Measurements from ENCODE around the gene RFXANK. TPM values are rescaled to one million over a fixed set of nuclear protein-coding genes. Genes with fewer than 3 reads are reported as not detected.

Gene RFXANK, protein sequence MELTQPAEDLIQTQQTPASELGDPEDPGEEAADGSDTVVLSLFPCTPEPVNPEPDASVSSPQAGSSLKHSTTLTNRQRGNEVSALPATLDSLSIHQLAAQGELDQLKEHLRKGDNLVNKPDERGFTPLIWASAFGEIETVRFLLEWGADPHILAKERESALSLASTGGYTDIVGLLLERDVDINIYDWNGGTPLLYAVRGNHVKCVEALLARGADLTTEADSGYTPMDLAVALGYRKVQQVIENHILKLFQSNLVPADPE
- 61.2 and 71.3 TPM in 2 replicates for total RNA-seq

DNA sequence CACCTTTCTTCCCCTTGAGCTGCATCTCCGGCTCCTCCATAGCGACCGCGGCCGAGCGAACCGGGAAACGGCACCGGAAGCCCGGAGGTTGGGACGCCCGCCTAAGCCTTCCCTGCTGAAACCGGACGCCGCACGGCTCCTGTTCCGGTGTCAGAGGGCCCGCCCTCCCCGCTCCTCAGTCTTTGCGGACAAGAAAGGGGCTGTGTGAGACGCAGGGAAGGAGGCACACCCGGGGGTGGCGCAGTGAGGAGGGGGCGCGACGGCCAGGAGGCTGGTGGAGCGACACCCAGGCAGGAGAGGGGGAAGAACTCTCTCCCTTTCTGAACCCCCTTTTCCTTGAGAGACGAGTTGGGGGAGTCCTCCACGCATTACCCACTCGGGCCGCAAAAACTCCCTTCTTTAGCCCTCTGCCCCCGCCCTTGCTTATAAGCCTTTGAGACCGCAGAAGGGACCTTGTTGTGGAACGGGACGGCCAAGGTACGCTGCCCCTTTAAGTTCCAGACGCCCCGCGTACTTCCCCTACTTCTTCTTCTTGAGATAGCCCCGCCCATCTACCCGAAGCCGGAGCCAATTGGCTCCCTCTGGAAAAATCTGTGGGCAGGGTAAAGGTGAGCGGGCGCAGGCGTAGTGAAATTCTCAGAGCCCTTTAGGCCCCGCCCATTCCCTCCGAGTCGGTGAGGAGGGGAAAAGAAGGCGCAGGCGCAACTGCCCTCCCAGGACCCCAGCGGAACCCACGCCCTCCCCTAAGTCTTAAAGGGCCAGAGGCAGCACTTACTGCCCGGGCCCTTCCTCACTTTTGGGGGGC, at the start of gene RFXANK, which contains the start of gene BORCS8:
TSS of gene RFXANK (plus strand) at position 181 of the 805 bp plus-strand sequence. CDS start 1,689 bp downstream, outside the sequence.
TSS of gene BORCS8 (minus strand) at position 75 of the 805 bp plus-strand sequence. CDS start at position 40, 35 bp downstream.

DNA sequence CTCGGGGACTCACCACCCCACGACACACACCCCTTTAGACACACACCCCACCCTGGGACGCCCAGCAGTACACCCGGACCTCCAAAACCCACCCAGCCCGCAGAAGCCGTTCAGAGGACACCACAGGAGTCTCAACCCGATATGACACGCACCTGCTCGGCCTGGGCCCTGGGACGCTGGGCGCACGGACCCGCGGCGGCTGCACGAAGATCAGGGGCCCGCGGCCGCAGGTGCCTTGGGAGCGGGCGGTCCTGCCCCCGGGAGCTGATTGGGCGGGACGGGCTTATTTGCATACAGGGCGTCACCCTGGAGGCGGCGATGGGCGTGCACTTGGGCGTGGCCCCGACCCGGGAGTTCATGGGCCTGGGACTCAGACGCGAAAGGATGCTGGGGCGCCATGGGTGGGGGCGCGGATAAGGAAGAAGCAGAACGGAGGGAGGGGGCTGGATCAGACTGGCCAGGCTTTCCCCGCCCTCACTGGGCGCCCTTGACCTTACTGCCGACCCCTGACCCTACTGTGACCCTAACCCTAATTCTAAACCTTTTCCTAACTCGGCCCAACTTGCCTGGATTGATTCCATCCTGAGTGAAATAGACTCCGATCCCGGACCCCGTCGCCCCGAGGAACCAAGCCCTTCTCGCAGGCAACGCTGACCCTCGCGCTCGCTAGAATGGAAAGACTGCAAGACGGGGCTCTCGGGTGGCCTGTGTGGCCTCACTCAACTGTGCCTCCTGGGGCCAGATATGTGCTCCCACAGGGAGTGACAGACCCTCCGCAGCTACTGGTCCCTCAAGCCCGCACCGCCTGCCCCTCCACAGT, 21.8 kb upstream of the RFXANK start, which contains the start of gene MEF2B:
TSS of gene MEF2B (minus strand) at position 211 of the 820 bp plus-strand sequence. CDS start 19,528 bp downstream, outside the sequence.

DNA sequence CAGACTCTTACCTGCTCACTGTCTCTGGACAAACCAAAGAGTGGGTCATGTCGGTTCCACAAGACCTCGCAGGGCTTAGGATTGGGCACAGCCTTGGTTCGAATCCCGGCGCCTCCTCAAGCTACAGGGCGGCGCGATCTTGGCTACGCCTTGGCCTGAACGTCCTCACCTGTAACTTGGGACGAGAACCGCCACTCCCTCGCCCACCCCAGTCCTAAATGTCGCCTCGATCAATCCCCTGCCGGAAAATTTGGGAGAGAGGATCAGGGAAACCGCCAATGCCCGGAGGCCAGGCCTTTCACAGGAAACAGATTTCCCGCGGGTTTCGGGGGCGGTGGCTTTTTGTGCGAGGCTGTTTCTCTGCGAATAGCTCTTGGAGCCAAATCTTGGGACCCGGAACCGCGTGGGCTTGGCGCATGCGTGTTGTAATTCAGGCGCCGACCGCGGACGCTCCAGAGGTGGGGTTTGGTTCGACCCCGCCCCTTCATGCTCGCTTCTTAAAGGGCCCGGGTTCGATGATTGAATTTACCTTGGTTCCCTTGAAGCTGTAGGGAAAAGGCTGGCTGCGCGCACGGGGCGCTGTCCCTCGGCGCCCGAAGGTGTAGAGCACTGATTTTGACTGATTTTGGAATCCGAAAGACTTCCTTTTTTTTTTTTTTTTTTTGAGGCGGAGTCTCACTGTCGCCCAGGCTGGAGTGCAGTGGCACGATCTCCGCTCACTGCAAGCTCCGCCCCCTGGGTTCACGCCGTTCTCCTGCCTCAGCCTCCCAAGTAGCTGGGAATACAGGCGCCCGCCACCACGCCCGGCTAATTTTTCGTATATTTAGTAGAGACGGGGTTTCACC, 11.2 kb downstream of the RFXANK start, which contains the start of gene NR2C2AP:
TSS of gene NR2C2AP (minus strand) at position 403 of the 845 bp plus-strand sequence. CDS start at position 49, 354 bp downstream.

DNA sequence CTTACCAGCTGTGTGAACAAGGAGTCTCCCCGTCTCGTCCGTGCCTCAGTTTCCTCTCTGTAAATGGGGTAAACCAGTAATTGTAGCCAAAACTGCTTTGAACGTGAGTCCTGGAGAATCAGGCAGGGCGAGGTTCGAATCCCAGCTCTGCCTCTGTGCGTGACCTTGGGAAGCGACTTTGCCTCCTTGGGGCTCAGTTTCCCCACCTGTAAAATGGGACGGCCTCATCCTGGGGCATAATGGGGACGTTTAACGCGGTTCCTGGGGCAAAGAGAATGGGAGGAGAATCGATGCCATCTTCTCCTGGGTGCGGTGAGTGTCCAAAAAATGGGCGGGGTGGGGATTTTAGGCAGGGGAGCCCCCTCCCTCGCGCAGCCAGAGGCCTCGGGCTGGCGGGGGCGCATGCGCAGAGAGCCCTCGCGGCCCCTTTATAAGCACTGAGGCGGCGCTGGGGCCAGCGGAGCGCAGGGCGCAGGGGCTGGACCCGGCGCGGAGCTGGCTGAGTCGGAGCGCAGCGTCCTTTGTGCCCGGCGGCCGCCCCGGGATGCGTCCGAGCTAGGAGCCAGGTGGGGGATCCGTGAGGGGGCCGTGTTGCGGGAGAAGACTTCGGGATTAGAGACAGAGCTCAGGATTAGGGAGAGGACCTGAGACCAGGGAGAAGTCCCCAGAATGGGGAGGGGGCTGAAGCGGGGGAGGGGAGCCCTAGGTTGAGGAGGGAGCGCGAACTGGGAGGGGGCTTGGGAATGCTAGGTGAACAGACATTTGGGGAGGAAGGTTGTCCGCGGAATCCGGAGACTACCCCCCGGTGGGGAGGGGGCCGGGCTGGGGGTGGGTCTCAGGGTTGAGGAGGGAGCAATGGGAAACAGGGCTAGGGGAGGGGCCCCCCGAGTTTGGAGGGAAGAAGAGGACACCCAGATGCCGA, 19.7 kb downstream of the RFXANK start, which contains the start of gene NCAN:
TSS of gene NCAN (plus strand) at position 460 of the 922 bp plus-strand sequence. CDS start 4,996 bp downstream, outside the sequence.

Other genes starting within 250 kb of the RFXANK start
- gene SUGP2, start 158.7 kb upstream of the RFXANK start, total RNA-seq: 33.6 and 37.5 TPM in 2 replicates
- 43.2 TPM in 2 replicates for gene ARMC6, start 158.7 kb upstream of the RFXANK start, total RNA-seq
- gene SLC25A42, start 128.3 kb upstream of the RFXANK start, total RNA-seq: 7.9 and 12.4 TPM in 2 replicates
- 19.8 and 47.8 TPM in 2 replicates for gene TMEM161A, start 53.8 kb upstream of the RFXANK start, total RNA-seq
- gene MEF2B, start 22.0 kb upstream of the RFXANK start, total RNA-seq: 0.17 TPM in 1 of 2 replicates, not detected in the other
- 12.2 and 15.7 TPM in 2 replicates for gene BORCS8, start 106 bp upstream of the RFXANK start, total RNA-seq
- 3.3 and 4.9 TPM in 2 replicates for gene NR2C2AP, start 11.2 kb downstream of the RFXANK start, total RNA-seq
- gene NCAN, start 19.7 kb downstream of the RFXANK start, total RNA-seq: under 0.01 TPM in 2 replicates
- gene TM6SF2, start 81.0 kb downstream of the RFXANK start, total RNA-seq: 0.29 and 1.7 TPM in 2 replicates
- gene SUGP1, start 128.3 kb downstream of the RFXANK start, total RNA-seq: 23.9 and 26.5 TPM in 2 replicates
- gene MAU2, start 128.6 kb downstream of the RFXANK start, total RNA-seq: 35.9 and 42.6 TPM in 2 replicates
- gene GATAD2A, start 213.4 kb downstream of the RFXANK start, total RNA-seq: 40.5 and 49.6 TPM in 2 replicates